Loucy (cell line): Measurements from ENCODE around the gene TMIGD1.

Experiments
- H2AFZ ChIP-seq: fragments of 200-600 bp; sonication (generic); 2 replicates; pipeline ENCODE4 v1.6.0; 2016; ENCODE audit warnings: antibody characterized with exemption, mild to moderate bottlenecking, low read length, moderate library complexity
- H3F3A ChIP-seq: fragments of 200-600 bp; 2 replicates; pipeline ENCODE4 v1.6.0; 2016; ENCODE audit warnings: antibody characterized with exemption, low read depth, mild to moderate bottlenecking
- H3K27me3 ChIP-seq: fragments of 200-600 bp; sonication (generic); 2 replicates; pipeline ENCODE4 v1.6.1; 2014; ENCODE audit warnings: low read length, mild to moderate bottlenecking; ENCODE audit not compliant: insufficient read depth, poor library complexity, severe bottlenecking
- H3K36me3 ChIP-seq: fragments of 200-600 bp; sonication (generic); 2 replicates; pipeline ENCODE4 v1.6.1; 2016; ENCODE audit warnings: low read length; ENCODE audit not compliant: insufficient read depth
- H3K4me1 ChIP-seq: fragments of 200-600 bp; sonication (generic); 2 replicates; pipeline ENCODE4 v1.5.1; 2014; ENCODE audit warnings: low read length, mild to moderate bottlenecking; ENCODE audit not compliant: insufficient read depth, poor library complexity, severe bottlenecking
- H3K4me2 ChIP-seq: fragments of 200-600 bp; sonication (generic); 2 replicates; pipeline ENCODE4 v1.6.0; 2014; ENCODE audit warnings: antibody characterized with exemption, low read length, low read depth, mild to moderate bottlenecking; ENCODE audit not compliant: poor library complexity, severe bottlenecking
- H3K4me3 ChIP-seq: fragments of 200-600 bp; sonication (generic); 2 replicates; pipeline ENCODE4 v1.5.1; 2014; ENCODE audit warnings: low read length, mild to moderate bottlenecking, mixed read lengths; ENCODE audit not compliant: poor library complexity, severe bottlenecking
- H3K79me2 ChIP-seq: fragments of 200-600 bp; sonication (generic); 2 replicates; pipeline ENCODE4 v1.6.1; 2014; ENCODE audit warnings: low read length; ENCODE audit not compliant: insufficient read depth
- H3K9ac ChIP-seq: fragments of 200-600 bp; sonication (generic); 2 replicates; pipeline ENCODE4 v1.6.0; 2014; ENCODE audit warnings: mild to moderate bottlenecking, low read depth, low read length, moderate library complexity; ENCODE audit not compliant: poor library complexity, severe bottlenecking
- H3K9me2 ChIP-seq: fragments of 200-600 bp; sonication (generic); replicated peaks from 2 replicates; pipeline ENCODE4 v1.6.1; 2016; ENCODE audit warnings: low read depth, low read length, mixed read lengths
- H3K9me3 ChIP-seq: fragments of 200-600 bp; sonication (generic); 2 replicates; pipeline ENCODE4 v1.6.1; 2014; ENCODE audit warnings: mild to moderate bottlenecking, antibody characterized with exemption, low read length, low read depth; ENCODE audit not compliant: insufficient read depth
- H4K20me1 ChIP-seq: fragments of 200-600 bp; sonication (generic); 2 replicates; pipeline ENCODE4 v1.6.0; 2014; ENCODE audit warnings: antibody characterized with exemption, low read length, mild to moderate bottlenecking; ENCODE audit not compliant: insufficient read depth, poor library complexity, severe bottlenecking
- CTCF ChIP-seq: fragments of 200-600 bp; sonication (generic); conservative IDR thresholded peaks from 2 replicates; pipeline ENCODE4 v1.5.1; 2014; ENCODE audit warnings: mild to moderate bottlenecking, antibody characterized with exemption, low read length
- EZH2phosphoT487 ChIP-seq: fragments of 200-600 bp; IDR thresholded peaks from 2 replicates; pipeline ENCODE4 v1.6.1; 2018; ENCODE audit warnings: antibody characterized with exemption, mild to moderate bottlenecking, moderate library complexity, borderline replicate concordance

TMIGD1 gene

GRCh38 chr17:30376621-30377452, 43.0 kb upstream of the TMIGD1 start:
- Histone ChIP-seq H2AFZ (0 out of 2 replicates have a peak overlapping the region, but pooled peaks have one; percentile 53), H3K4me1 (peaks cover 26% of the 10 kb centered on the region), H3K4me2 (no peak overlapping the region), H3F3A (peaks cover 2% of the 10 kb centered on the region; the same call in 1 of the 2 replicates), H4K20me1 (peaks cover 19% of the 10 kb centered on the region), H3K79me2 (peaks cover 22% of the 10 kb centered on the region), H3K4me3 (no peak overlapping the region), H3K9me3 (no peaks in the 10 kb centered on the region), H3K9me2 (no peaks in the 10 kb centered on the region), H3K9ac (no peak overlapping the region), H3K36me3 (no peaks in the 10 kb centered on the region), H3K27me3 (no peaks in the 10 kb centered on the region)
- TF ChIP-seq CTCF: no peak
- TF ChIP-seq EZH2phosphoT487: no peak

GRCh38 chr17:30375661-30376060, 41.8 kb upstream of the TMIGD1 start:
- Histone ChIP-seq H2AFZ (no peak overlapping the region), H3K4me2 (no peak overlapping the region), H4K20me1 (peaks cover 8% of the 10 kb centered on the region), H3K9me3 (no peaks in the 10 kb centered on the region), H3K27me3 (no peaks in the 10 kb centered on the region), H3K9ac (no peak overlapping the region), H3K9me2 (no peaks in the 10 kb centered on the region), H3K4me3 (no peak overlapping the region), H3K4me1 (peaks cover 14% of the 10 kb centered on the region), H3K36me3 (no peaks in the 10 kb centered on the region), H3K79me2 (peaks cover 12% of the 10 kb centered on the region), H3F3A (no peaks in the 10 kb centered on the region)
- TF ChIP-seq CTCF (no peak), EZH2phosphoT487 (no peak)

GRCh38 chr17:30372755-30373154, 38.9 kb upstream of the TMIGD1 start:
- H3K9me3 ChIP-seq: no peaks in the 10 kb centered on the region
- no peak for TF ChIP-seq EZH2phosphoT487
- TF ChIP-seq CTCF: peak; percentile 49
- no peak overlapping the region for H2AFZ ChIP-seq
- H3K27me3 ChIP-seq: no peaks in the 10 kb centered on the region
- H3K36me3 ChIP-seq: no peaks in the 10 kb centered on the region
- no peak overlapping the region for H3K4me2 ChIP-seq
- H3K79me2 ChIP-seq: no peaks in the 10 kb centered on the region
- H3K4me3 ChIP-seq: no peak overlapping the region
- H3K9ac ChIP-seq: no peak overlapping the region
- H3K9me2 ChIP-seq: no peaks in the 10 kb centered on the region
- no peaks in the 10 kb centered on the region for H3K4me1 ChIP-seq
- H4K20me1 ChIP-seq: no peaks in the 10 kb centered on the region
- no peaks in the 10 kb centered on the region for H3F3A ChIP-seq
